ENCODE results near the gene SIVA1. TPM values are rescaled to one million over a fixed set of nuclear protein-coding genes. Genes with fewer than 3 reads are reported as not detected.

The SIVA1 gene
- total and polyA plus RNA-seq, 2 of the 8 experiments (the other 6 are each of a cell fraction or from before 2014, with no cell fraction given) = 123 to 589 TPM

GRCh38 chr14:104757681-104758392 is 4.9 kb downstream of the SIVA1 start (continued):
- TF ChIP-seq, protein P1, sequence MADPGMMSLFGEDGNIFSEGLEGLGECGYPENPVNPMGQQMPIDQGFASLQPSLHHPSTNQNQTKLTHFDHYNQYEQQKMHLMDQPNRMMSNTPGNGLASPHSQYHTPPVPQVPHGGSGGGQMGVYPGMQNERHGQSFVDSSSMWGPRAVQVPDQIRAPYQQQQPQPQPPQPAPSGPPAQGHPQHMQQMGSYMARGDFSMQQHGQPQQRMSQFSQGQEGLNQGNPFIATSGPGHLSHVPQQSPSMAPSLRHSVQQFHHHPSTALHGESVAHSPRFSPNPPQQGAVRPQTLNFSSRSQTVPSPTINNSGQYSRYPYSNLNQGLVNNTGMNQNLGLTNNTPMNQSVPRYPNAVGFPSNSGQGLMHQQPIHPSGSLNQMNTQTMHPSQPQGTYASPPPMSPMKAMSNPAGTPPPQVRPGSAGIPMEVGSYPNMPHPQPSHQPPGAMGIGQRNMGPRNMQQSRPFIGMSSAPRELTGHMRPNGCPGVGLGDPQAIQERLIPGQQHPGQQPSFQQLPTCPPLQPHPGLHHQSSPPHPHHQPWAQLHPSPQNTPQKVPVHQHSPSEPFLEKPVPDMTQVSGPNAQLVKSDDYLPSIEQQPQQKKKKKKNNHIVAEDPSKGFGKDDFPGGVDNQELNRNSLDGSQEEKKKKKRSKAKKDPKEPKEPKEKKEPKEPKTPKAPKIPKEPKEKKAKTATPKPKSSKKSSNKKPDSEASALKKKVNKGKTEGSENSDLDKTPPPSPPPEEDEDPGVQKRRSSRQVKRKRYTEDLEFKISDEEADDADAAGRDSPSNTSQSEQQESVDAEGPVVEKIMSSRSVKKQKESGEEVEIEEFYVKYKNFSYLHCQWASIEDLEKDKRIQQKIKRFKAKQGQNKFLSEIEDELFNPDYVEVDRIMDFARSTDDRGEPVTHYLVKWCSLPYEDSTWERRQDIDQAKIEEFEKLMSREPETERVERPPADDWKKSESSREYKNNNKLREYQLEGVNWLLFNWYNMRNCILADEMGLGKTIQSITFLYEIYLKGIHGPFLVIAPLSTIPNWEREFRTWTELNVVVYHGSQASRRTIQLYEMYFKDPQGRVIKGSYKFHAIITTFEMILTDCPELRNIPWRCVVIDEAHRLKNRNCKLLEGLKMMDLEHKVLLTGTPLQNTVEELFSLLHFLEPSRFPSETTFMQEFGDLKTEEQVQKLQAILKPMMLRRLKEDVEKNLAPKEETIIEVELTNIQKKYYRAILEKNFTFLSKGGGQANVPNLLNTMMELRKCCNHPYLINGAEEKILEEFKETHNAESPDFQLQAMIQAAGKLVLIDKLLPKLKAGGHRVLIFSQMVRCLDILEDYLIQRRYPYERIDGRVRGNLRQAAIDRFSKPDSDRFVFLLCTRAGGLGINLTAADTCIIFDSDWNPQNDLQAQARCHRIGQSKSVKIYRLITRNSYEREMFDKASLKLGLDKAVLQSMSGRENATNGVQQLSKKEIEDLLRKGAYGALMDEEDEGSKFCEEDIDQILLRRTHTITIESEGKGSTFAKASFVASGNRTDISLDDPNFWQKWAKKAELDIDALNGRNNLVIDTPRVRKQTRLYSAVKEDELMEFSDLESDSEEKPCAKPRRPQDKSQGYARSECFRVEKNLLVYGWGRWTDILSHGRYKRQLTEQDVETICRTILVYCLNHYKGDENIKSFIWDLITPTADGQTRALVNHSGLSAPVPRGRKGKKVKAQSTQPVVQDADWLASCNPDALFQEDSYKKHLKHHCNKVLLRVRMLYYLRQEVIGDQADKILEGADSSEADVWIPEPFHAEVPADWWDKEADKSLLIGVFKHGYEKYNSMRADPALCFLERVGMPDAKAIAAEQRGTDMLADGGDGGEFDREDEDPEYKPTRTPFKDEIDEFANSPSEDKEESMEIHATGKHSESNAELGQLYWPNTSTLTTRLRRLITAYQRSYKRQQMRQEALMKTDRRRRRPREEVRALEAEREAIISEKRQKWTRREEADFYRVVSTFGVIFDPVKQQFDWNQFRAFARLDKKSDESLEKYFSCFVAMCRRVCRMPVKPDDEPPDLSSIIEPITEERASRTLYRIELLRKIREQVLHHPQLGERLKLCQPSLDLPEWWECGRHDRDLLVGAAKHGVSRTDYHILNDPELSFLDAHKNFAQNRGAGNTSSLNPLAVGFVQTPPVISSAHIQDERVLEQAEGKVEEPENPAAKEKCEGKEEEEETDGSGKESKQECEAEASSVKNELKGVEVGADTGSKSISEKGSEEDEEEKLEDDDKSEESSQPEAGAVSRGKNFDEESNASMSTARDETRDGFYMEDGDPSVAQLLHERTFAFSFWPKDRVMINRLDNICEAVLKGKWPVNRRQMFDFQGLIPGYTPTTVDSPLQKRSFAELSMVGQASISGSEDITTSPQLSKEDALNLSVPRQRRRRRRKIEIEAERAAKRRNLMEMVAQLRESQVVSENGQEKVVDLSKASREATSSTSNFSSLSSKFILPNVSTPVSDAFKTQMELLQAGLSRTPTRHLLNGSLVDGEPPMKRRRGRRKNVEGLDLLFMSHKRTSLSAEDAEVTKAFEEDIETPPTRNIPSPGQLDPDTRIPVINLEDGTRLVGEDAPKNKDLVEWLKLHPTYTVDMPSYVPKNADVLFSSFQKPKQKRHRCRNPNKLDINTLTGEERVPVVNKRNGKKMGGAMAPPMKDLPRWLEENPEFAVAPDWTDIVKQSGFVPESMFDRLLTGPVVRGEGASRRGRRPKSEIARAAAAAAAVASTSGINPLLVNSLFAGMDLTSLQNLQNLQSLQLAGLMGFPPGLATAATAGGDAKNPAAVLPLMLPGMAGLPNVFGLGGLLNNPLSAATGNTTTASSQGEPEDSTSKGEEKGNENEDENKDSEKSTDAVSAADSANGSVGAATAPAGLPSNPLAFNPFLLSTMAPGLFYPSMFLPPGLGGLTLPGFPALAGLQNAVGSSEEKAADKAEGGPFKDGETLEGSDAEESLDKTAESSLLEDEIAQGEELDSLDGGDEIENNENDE (IDR thresholded peaks at IDR 0.05; ENCODE audit: insufficient replicate concordance, low read length) = no peak
- TF ChIP-seq BRCA1 (IDR thresholded peaks at IDR 0.05; ENCODE audit: low read depth, low read length) (no peak), SAP30 (IDR thresholded peaks at IDR 0.05; ENCODE audit: insufficient read depth, insufficient replicate concordance, low read length) (no peak)
